ENCODE data around the gene ADRM1.
A peak's percentile ranks its signal among the peaks of the same experiment; 100 is the strongest.

Gene ADRM1

DNA sequence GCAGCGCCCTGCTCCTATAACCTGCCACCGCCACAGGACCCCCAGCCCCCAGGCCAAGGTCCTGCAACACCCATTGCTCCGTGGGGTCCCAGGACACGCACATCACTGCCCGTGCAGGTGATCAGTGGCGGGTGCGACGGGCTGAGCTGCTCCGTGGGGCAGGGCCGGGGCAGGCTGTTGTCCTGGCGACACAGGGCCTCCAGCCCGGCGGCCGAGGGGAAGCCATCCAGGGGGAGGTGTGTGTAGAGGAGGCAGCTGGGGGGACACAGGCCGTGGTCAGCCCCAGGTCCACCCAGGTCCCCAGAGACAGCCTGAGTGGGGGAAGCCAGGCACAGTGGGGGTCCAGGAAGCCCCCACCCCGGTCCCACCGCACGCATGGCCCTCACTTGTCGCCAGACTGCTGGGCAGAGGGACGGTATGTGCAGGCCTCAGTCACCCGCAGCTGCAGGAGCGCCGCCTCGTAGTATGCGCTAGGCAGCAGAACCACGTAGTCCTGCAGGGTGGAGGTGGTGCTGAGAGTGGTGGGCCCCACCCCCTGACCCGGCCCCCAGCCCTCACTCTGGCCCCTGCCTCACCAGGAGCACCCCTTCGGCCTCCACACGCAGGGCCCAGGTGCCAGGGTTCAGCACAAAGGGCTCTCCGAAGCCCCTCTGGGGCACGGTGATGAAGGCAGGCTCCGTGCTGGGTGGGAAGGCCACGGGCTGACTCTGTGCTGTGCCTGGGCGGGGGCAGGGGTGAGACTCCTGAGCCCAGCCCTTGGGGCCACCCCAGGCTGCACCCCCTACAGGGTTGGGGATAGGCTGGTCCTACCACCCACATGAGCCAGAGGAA, 30.4 kb downstream of the ADRM1 start:
- TF ChIP-seq CREB1 (IDR thresholded peaks at IDR 0.05; ENCODE audit: low read depth) (no peak), ZBTB7A (IDR thresholded peaks at IDR 0.05; ENCODE audit: low read depth) (peak; percentile 64; the same call in 1 of the 2 replicates), TCF12 (IDR thresholded peaks at IDR 0.05; ENCODE audit: low read depth) (no peak), CEBPB (IDR thresholded peaks at IDR 0.05) (no peak), RAD21 (IDR thresholded peaks at IDR 0.05; ENCODE audit: low read depth) (no peak), EGR1 (IDR thresholded peaks at IDR 0.05) (no peak), FOXM1 (IDR thresholded peaks at IDR 0.05; ENCODE audit: borderline replicate concordance, low read depth) (no peak)

DNA sequence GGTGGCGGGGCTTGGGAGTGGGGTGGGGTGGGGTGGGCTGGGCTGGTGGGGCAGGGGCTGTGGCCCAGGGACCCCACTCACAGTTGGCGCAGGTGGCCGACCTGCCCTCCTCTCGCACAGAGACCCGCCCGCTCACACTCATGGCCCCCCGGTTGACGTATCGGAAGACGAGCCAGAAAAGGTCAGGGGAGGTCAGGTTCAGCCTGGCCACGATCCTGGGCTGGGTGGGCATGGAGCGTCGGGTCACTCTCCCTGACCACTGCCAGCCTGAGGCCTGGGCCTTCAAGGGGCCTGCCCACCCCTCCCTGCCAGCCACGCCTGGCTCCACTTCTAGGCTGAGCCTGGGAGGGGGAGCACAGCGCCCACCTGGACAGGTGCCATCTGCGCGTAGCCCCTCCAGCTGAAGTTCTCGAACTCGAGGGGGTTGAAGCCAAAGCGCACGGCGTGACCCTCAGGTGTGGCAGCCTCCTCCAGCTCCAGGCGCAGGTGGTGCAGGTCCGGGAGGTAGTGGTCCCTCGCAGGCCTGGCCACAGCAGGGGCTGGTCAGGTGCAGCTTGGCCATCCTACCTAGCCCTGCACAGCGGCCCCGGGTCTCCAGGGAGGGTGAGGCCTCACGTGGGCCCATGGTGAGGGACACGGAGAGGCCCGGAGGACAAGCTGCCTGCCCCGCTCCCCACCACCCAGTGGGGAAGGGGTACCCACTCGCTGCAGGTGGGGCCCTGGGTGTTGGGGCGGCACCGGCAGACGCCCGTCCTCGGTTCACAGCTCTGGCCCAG, 31.2 kb downstream of the ADRM1 start:
- TF ChIP-seq, protein P1, sequence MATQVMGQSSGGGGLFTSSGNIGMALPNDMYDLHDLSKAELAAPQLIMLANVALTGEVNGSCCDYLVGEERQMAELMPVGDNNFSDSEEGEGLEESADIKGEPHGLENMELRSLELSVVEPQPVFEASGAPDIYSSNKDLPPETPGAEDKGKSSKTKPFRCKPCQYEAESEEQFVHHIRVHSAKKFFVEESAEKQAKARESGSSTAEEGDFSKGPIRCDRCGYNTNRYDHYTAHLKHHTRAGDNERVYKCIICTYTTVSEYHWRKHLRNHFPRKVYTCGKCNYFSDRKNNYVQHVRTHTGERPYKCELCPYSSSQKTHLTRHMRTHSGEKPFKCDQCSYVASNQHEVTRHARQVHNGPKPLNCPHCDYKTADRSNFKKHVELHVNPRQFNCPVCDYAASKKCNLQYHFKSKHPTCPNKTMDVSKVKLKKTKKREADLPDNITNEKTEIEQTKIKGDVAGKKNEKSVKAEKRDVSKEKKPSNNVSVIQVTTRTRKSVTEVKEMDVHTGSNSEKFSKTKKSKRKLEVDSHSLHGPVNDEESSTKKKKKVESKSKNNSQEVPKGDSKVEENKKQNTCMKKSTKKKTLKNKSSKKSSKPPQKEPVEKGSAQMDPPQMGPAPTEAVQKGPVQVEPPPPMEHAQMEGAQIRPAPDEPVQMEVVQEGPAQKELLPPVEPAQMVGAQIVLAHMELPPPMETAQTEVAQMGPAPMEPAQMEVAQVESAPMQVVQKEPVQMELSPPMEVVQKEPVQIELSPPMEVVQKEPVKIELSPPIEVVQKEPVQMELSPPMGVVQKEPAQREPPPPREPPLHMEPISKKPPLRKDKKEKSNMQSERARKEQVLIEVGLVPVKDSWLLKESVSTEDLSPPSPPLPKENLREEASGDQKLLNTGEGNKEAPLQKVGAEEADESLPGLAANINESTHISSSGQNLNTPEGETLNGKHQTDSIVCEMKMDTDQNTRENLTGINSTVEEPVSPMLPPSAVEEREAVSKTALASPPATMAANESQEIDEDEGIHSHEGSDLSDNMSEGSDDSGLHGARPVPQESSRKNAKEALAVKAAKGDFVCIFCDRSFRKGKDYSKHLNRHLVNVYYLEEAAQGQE (IDR thresholded peaks at IDR 0.05; ENCODE audit: low read depth) = no peak
- TF ChIP-seq TCF12 (IDR thresholded peaks at IDR 0.05; ENCODE audit: low read depth) (no peak), EGR1 (IDR thresholded peaks at IDR 0.05) (no peak), FOXM1 (IDR thresholded peaks at IDR 0.05; ENCODE audit: borderline replicate concordance, low read depth) (no peak), CREB1 (IDR thresholded peaks at IDR 0.05; ENCODE audit: low read depth) (no peak), EP300 (IDR thresholded peaks at IDR 0.05; ENCODE audit: borderline replicate concordance) (no peak), ZBTB7A (IDR thresholded peaks at IDR 0.05; ENCODE audit: low read depth) (no peak), RAD21 (IDR thresholded peaks at IDR 0.05; ENCODE audit: low read depth) (no peak)
- TF ChIP-seq, protein P2, sequence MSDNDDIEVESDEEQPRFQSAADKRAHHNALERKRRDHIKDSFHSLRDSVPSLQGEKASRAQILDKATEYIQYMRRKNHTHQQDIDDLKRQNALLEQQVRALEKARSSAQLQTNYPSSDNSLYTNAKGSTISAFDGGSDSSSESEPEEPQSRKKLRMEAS (IDR thresholded peaks at IDR 0.05) = no peak

DNA sequence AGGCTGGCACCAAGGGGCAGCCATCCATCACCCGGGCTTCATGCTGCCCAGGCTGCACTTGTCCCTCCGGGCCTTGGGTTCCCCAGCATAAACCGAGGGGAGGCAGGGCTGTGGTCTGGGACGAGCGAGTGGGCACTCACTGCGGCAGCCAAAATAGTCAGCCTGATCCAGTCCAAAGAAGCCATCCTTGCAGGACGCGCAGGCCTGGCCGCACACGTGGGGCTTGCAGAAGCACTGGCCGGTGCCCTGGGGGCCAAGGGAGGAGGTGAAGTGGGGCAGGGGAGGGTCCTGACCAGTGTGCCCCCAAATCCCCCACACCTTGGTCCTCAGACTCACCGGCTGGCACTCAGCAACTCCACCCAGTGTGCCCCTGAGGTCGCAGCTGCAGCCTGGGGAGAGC, 32.1 kb downstream of the ADRM1 start:
- TF ChIP-seq NFIC (IDR thresholded peaks at IDR 0.05) = no peak
- TF ChIP-seq EP300 (IDR thresholded peaks at IDR 0.05; ENCODE audit: borderline replicate concordance) = no peak
- TF ChIP-seq FOXM1 (IDR thresholded peaks at IDR 0.05; ENCODE audit: borderline replicate concordance, low read depth) = no peak
- no peak for TF ChIP-seq TEAD4 (IDR thresholded peaks at IDR 0.05)
- no peak for TF ChIP-seq YY1 (IDR thresholded peaks at IDR 0.05; ENCODE audit: low read depth)
- no peak for TF ChIP-seq EGR1 (IDR thresholded peaks at IDR 0.05)
- TF ChIP-seq, protein P2 (IDR thresholded peaks at IDR 0.05) = no peak
- TF ChIP-seq ZBTB7A (IDR thresholded peaks at IDR 0.05; ENCODE audit: low read depth) = no peak
- TF ChIP-seq TCF12 (IDR thresholded peaks at IDR 0.05; ENCODE audit: low read depth) = no peak
- no peak for TF ChIP-seq CEBPB (IDR thresholded peaks at IDR 0.05)
- no peak for TF ChIP-seq RAD21 (IDR thresholded peaks at IDR 0.05; ENCODE audit: low read depth)

DNA sequence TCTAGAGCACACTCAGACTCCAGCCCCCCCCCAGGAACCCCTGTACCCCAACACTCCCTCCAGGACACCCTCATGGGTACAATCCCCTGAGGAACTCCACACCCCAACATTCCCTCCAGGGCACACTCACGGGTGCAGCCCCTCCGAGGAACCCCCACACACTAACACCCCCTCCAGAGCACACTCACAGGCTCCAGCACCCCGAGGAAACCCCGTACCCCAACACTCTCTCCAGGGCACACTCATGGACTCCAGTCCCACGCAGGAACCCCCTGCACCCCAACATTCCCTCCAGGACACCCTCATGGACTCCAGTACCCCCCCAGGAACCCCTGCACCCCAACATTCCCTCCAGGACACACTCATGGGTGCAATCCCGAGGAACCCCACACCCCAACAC, 32.7 kb downstream of the ADRM1 start:
- TF ChIP-seq EP300 (IDR thresholded peaks at IDR 0.05; ENCODE audit: borderline replicate concordance) = no peak
- no peak for TF ChIP-seq TEAD4 (IDR thresholded peaks at IDR 0.05)
- TF ChIP-seq, protein P2 (IDR thresholded peaks at IDR 0.05) = no peak
- no peak for TF ChIP-seq TCF12 (IDR thresholded peaks at IDR 0.05; ENCODE audit: low read depth)
- no peak for TF ChIP-seq FOXM1 (IDR thresholded peaks at IDR 0.05; ENCODE audit: borderline replicate concordance, low read depth)

DNA sequence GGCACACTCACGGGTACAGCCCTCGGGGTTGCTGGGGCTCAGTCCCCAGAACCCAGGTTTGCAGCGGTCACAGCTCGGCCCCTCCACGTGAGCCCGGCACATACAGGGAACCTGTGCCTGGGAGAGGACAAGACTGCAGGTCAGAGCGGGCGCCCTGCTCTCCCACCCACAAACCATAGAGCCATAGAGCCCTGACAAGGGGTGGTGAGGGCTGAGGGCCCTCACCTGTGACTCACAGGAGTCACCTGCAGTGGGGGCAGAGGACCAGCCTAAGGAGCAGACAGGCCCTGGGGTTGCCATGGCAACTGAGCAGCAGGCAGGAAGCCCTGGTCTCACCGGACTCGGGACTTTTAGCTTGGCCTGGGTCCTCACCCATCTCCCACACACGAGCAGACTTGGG, 33.5 kb downstream of the ADRM1 start:
- TF ChIP-seq EP300 (IDR thresholded peaks at IDR 0.05; ENCODE audit: borderline replicate concordance) = peak; percentile 2; the same call in 1 of the 2 replicates
- no peak for TF ChIP-seq EGR1 (IDR thresholded peaks at IDR 0.05)
- TF ChIP-seq CEBPB (IDR thresholded peaks at IDR 0.05) = no peak
- TF ChIP-seq ZBTB7A (IDR thresholded peaks at IDR 0.05; ENCODE audit: low read depth) = peak; percentile 22; the same call in 1 of the 2 replicates
- TF ChIP-seq TCF12 (IDR thresholded peaks at IDR 0.05; ENCODE audit: low read depth) = no peak
- no peak for TF ChIP-seq TAF1 (IDR thresholded peaks at IDR 0.05; ENCODE audit: low read depth)

DNA sequence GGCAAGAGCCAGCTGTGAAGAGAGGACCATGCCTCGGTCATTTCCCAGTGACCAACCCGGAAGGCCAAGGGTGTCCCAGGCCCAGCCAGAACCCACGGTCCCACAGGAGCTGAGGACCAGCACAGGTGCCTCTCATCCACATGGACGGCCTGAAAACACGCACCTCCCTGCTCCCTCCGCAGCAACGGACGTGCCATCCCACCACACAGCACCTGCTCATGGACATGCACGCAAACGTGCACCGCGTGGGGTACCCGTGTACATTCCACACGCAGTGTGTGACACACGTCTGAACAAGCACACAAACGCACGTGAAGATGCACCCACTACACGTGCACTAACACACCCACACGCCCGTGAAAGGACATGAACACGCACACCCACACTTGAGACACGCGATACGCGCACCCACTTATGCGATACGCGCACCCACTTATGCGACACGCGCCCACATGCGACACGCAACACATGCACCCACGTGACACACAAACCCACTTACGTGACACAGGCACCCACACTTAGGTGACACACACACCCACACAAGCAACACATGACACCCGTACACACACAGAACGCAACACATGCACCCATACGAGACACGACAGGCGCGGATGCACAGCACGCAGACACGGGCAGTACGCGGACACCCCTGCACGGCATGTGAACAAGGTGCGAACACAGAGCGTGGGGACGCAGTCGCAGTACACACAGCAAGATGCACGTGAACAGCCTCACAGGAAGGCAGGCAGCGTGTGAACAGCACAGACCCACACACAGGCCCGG, 34.2 kb downstream of the ADRM1 start:
- TF ChIP-seq TAF1 (IDR thresholded peaks at IDR 0.05; ENCODE audit: low read depth) (no peak), CEBPB (IDR thresholded peaks at IDR 0.05) (no peak), NFIC (IDR thresholded peaks at IDR 0.05) (no peak), EP300 (IDR thresholded peaks at IDR 0.05; ENCODE audit: borderline replicate concordance) (0 out of 2 replicates have a peak, but pooled peaks have one; percentile 13), RAD21 (IDR thresholded peaks at IDR 0.05; ENCODE audit: low read depth) (no peak)

DNA sequence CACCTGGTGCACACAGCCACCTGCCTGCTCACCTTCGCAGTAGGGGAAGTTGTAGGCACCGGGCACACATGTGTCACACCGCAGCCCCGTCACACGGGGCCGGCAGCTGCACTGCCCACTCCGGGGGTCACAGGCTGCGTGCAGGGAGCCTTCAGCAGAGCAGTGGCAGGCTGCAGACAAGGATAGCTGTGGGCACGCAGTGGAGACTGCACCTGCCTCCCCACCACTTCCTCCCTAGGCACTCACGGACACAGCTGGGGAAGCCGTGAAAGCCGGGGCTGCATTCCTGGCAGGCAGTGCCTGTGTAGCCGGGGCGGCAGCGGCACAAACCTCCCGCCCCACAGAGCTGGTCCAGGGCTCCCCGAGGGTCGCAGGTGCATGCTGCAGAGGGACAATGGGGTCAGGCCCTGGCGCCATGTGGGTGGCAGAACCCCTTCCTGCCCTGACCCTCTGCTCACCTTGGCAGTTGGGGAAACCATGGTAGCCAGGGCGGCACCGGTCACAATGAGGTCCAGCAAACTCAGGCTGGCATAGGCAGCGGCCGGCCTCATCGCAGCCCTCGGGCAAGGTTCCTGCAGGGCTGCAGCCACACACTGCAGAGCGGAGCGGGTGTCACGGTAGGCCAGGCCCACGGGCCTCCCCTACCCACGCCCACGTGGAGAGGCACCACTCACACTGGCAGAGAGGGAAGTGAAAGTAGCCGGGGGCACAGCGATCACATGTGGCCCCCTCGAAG, 34.9 kb downstream of the ADRM1 start:
- TF ChIP-seq TEAD4 (IDR thresholded peaks at IDR 0.05) (no peak), YY1 (IDR thresholded peaks at IDR 0.05; ENCODE audit: low read depth) (no peak), CEBPB (IDR thresholded peaks at IDR 0.05) (no peak)
